HG03558 (cell line): Measurements from ENCODE around the gene LAMC2.
"Not testable (repeated sequence)": the region's sequence is repeated elsewhere in the genome, so short reads cannot be mapped to it uniquely, and the experiment has no call there.

Source experiments
- ATAC-seq: cut with Tn5 transposase; IDR thresholded peaks from one replicate; pipeline ENCODE4 v1.9.1; 2021; ENCODE audit warnings: moderate number of reproducible peaks; ENCODE audit not compliant: unreplicated experiment; ENCODE audit errors: extremely low read depth

Gene LAMC2

GRCh38 chr1:183234660-183235476 is 48.8 kb downstream of the LAMC2 start:
- ATAC-seq = no peak

- ATAC-seq = no peak
Observed at GRCh38 chr1:183235503-183235902, 49.4 kb downstream of the LAMC2 start.

DNA sequence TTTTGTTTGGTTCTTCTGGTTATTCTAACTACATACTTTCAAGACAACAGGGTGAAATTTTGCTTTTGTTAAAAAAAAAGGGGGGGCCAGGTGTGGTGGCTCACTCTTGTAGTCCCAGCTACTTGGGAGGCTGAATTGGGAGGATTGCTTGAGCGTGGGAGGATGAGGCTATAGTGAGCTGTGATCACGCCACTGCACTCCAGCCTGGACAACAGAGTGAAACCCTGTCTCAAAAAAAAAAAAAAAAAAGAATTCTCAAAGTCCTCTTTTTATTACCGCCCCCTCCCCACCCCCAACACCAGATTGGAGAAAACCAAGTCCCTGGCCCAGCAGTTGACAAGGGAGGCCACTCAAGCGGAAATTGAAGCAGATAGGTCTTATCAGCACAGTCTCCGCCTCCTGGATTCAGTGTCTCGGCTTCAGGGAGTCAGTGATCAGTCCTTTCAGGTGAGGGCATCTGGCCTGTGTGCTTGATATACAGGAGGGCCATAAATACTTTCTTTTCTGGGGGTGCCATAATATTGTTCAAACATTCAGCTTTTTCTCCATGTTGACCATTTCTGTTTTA is 50.2 kb downstream of the LAMC2 start:
- ATAC-seq = no peak

DNA sequence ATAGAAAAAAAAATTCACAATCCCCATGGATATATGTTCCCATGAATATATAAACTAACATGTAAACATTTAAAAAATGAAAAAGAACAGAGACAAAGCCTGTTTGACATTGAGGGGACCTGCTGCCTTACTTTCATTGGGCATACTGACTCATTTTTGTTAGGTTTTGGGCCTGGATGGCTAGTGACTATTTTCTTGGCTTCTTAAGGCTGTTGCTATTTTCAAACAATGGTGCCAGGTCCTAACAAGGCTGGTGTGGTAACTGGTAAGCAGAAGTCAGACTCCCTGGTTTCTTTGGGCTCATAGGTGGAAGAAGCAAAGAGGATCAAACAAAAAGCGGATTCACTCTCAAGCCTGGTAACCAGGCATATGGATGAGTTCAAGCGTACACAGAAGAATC is 51.0 kb downstream of the LAMC2 start:
- ATAC-seq = no peak

DNA sequence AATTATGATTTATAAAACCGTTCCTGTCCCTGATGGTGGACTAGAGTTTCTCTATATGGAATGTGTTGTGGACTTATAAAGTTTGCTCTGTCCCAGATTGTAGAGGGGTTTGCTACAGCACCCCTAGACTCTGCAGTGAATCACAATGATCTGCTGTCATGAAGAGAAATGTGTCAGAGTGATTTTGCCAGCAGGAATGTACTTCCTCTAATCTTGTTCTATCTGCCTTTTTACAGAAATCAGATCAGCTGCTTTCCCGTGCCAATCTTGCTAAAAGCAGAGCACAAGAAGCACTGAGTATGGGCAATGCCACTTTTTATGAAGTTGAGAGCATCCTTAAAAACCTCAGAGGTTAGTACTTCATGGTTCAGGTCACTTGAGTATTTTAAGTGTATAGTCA is 52.0 kb downstream of the LAMC2 start:
- ATAC-seq = no peak

DNA sequence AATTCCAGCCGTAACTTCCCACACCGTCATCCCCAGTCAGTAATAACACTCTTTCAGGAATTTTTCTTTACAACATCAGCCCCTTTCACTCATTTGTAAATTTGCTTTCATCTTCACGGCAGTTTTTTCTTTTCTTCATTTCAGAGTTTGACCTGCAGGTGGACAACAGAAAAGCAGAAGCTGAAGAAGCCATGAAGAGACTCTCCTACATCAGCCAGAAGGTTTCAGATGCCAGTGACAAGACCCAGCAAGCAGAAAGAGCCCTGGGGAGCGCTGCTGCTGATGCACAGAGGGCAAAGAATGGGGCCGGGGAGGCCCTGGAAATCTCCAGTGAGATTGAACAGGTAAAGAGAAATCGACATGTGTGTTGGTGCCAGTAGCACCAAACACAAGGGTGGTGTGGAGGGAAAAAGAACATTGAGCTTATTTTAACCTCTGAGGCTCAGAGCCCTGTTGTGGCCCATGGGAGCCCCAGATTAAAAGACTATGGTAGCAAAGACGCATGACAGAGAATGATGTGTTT is 53.2 kb downstream of the LAMC2 start:
- no peak for ATAC-seq

DNA sequence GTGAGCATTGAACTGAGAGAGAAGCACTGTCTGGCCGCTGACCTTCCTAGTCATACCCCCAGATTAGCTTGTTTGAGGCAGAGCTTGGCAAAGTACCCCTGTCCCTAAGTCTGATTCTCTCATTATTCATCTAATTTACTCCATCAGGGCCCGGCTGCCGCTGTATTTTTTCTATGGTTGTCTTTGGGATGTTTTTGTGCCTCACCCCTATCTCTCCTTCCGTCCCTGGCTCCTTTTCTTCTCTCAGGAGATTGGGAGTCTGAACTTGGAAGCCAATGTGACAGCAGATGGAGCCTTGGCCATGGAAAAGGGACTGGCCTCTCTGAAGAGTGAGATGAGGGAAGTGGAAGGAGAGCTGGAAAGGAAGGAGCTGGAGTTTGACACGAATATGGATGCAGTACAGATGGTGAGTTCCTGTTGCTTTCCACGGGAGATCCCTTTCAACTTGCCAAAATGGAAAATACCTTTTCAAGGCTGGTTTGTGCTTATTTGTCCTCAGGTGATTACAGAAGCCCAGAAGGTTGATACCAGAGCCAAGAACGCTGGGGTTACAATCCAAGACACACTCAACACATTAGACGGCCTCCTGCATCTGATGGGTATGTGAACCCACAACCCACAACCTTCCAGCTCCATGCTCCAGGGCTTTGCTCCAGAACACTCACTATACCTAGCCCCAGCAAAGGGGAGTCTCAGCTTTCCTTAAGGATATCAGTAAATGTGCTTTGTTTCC is 53.9 kb downstream of the LAMC2 start:
- no peak for ATAC-seq

GRCh38 chr1:183240526-183240825 is 54.4 kb downstream of the LAMC2 start:
- ATAC-seq = no peak

GRCh38 chr1:183240853-183241252 is 54.8 kb downstream of the LAMC2 start:
- ATAC-seq = not testable (repeated sequence)

GRCh38 chr1:183241471-183241870 is 55.4 kb downstream of the LAMC2 start:
- no peak for ATAC-seq

DNA sequence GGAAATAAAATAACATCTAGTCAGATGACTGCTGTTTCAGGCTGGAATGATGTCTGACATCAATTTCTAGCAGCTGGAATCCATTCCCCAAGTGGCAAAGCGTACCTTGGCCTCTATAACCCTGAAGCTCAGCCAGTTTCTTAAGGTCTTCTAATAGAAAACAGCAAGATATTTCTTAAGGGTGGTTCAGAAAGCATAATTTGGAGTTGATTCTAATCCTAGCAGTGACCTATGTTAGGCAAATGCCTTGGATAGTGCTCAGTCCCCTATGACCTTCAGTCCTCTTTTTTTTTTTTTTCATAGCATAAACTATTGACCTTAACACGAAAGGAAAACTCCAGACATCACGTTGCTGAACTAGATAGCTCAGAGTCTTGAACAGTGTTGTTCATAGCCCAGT is 56.5 kb downstream of the LAMC2 start:
- no peak for ATAC-seq

- no peak for ATAC-seq
Observed at GRCh38 chr1:183243161-183244050, 57.3 kb downstream of the LAMC2 start.

DNA sequence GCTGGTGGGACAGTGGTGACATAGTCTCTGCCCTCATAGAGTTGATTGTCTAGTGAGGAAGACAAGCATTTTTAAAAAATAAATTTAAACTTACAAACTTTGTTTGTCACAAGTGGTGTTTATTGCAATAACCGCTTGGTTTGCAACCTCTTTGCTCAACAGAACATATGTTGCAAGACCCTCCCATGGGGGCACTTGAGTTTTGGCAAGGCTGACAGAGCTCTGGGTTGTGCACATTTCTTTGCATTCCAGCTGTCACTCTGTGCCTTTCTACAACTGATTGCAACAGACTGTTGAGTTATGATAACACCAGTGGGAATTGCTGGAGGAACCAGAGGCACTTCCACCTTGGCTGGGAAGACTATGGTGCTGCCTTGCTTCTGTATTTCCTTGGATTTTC is 58.4 kb downstream of the LAMC2 start:
- ATAC-seq = no peak

GRCh38 chr1:183245357-183245756 is 59.3 kb downstream of the LAMC2 start:
- no peak for ATAC-seq

GRCh38 chr1:183246436-183246835 is 60.4 kb downstream of the LAMC2 start:
- ATAC-seq = no peak

DNA sequence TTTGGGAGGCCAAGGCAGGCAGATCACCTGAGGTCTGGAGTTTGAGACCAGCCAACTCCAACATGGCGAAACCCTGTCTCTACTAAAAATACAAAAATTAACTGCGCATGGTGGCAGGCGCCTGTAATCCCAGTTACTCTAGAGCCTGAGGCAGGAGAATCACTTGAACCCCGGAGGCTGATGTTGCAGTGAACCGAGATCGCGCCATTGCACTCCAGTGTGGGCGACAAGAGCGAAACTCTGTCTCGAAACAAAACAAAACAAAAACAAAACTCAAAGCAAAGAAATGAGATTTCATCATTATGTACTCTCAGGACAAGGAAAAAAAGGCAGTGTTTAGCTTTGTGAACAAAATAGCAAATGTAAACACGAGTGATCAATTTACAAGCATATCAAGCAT is 61.0 kb downstream of the LAMC2 start:
- ATAC-seq = no peak

GRCh38 chr1:183247484-183247883 is 61.4 kb downstream of the LAMC2 start:
- ATAC-seq = no peak

DNA sequence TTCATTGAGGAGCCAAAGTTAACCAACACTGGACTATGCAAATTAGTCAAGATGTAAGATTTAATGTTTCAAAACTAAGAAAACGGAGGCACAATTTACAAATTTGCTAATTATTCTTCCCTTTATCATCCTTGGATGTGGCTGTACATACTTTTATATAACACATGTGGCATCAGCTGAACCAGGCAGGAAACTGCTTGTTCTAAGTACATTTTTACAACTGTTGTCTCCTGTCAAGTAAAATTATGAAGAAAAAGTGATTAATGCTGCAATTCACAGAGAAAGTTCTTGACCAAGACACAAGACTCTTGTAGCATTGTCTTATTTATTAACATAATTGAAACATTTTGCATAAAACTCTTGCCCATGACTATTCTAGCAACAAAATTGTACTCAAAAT is 61.9 kb downstream of the LAMC2 start:
- no peak for ATAC-seq

- ATAC-seq = no peak
Observed at GRCh38 chr1:183248989-183249691, 63.1 kb downstream of the LAMC2 start.

DNA sequence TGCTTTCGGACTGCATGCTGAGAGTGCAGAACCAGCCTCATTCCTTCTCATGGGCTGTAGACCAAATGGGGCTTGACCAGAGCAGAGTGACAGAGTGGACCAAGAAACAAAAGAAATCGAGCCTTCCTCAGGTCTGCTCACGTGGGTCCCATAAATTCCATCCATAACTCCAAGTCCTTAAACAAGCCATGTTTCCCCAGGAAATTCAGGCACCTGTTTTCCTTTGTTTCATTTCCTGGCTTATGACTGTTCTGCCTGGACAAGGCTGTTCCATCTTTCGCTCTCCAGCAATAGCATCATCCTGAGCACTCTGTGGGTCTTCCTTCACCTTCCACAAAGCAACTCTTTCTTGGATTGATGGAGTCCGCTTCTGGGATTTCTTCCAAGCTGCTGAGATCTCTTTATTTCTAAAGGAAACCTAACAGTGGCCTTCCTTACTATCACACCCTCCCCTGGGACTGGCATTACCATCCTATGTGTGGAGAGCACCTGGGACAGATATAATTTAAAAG is 63.9 kb downstream of the LAMC2 start:
- no peak for ATAC-seq
